ENCODE measurements around the gene RND1.
"Not testable (repeated sequence)": the region's sequence is repeated elsewhere in the genome, so short reads cannot be mapped to it uniquely, and the experiment has no call there.

The RND1 gene

GRCh38 chr12:48858043-48858442, 7.6 kb downstream of the RND1 start:
- H3K27me3 ChIP-seq (replicated peaks; ENCODE audit: control insufficient read depth, insufficient read depth, low read length): no peaks in the 10 kb centered on the region
- no peak for DNase-seq (ENCODE audit: extremely low read depth, insufficient read length)
- H3K4me3 ChIP-seq (replicated peaks; ENCODE audit: low read depth, low read length): no peak overlapping the region
- TF ChIP-seq CTCF (IDR thresholded peaks at IDR 0.05; ENCODE audit: insufficient read depth, low read length, poor library complexity, severe bottlenecking): no peak
- H3K36me3 ChIP-seq (ENCODE audit: control insufficient read depth, insufficient read depth, low read length): peaks cover 7% of the 10 kb centered on the region

- DNase-seq (ENCODE audit: extremely low read depth, insufficient read length): no peak
- H3K4me3 ChIP-seq (replicated peaks; ENCODE audit: low read depth, low read length): no peak overlapping the region
Measured at GRCh38 chr12:48857278-48857994, 8.2 kb downstream of the RND1 start.

GRCh38 chr12:48856379-48856778, 9.3 kb downstream of the RND1 start:
- no peak for TF ChIP-seq CTCF (IDR thresholded peaks at IDR 0.05; ENCODE audit: insufficient read depth, low read length, poor library complexity, severe bottlenecking)
- no peaks in the 10 kb centered on the region for H3K27me3 ChIP-seq (replicated peaks; ENCODE audit: control insufficient read depth, insufficient read depth, low read length)

More at GRCh38 chr12:48857278-48857994, 8.2 kb downstream of the RND1 start:
- Histone ChIP-seq H3K27me3 (replicated peaks; ENCODE audit: control insufficient read depth, insufficient read depth, low read length) (no peaks in the 10 kb centered on the region), H3K36me3 (ENCODE audit: control insufficient read depth, insufficient read depth, low read length) (peaks cover 7% of the 10 kb centered on the region)
- TF ChIP-seq CTCF (IDR thresholded peaks at IDR 0.05; ENCODE audit: insufficient read depth, low read length, poor library complexity, severe bottlenecking): no peak

GRCh38 chr12:48854932-48855331, 10.7 kb downstream of the RND1 start:
- H3K27me3 ChIP-seq (replicated peaks; ENCODE audit: control insufficient read depth, insufficient read depth, low read length); DNase-seq (ENCODE audit: extremely low read depth, insufficient read length); H3K36me3 ChIP-seq (ENCODE audit: control insufficient read depth, insufficient read depth, low read length); H3K4me3 ChIP-seq (replicated peaks; ENCODE audit: low read depth, low read length): not testable (repeated sequence)

More at GRCh38 chr12:48856379-48856778, 9.3 kb downstream of the RND1 start:
- no peak overlapping the region for H3K4me3 ChIP-seq (replicated peaks; ENCODE audit: low read depth, low read length)
- peaks cover 5% of the 10 kb centered on the region for H3K36me3 ChIP-seq (ENCODE audit: control insufficient read depth, insufficient read depth, low read length)
- no peak for DNase-seq (ENCODE audit: extremely low read depth, insufficient read length)

GRCh38 chr12:48854488-48854887, 11.2 kb downstream of the RND1 start:
- no peaks in the 10 kb centered on the region for H3K27me3 ChIP-seq (replicated peaks; ENCODE audit: control insufficient read depth, insufficient read depth, low read length)
- peaks cover 2% of the 10 kb centered on the region for H3K36me3 ChIP-seq (ENCODE audit: control insufficient read depth, insufficient read depth, low read length)
- H3K4me3 ChIP-seq (replicated peaks; ENCODE audit: low read depth, low read length): no peak overlapping the region
- DNase-seq (ENCODE audit: extremely low read depth, insufficient read length): no peak
- no peak for TF ChIP-seq CTCF (IDR thresholded peaks at IDR 0.05; ENCODE audit: insufficient read depth, low read length, poor library complexity, severe bottlenecking)

- no peaks in the 10 kb centered on the region for H3K27me3 ChIP-seq (replicated peaks; ENCODE audit: control insufficient read depth, insufficient read depth, low read length)
- DNase-seq (ENCODE audit: extremely low read depth, insufficient read length): peak; percentile 72
- peak; percentile 70 for TF ChIP-seq CTCF (IDR thresholded peaks at IDR 0.05; ENCODE audit: insufficient read depth, low read length, poor library complexity, severe bottlenecking)
Measured at GRCh38 chr12:48852734-48853688, 12.7 kb downstream of the RND1 start.

More at GRCh38 chr12:48852734-48853688, 12.7 kb downstream of the RND1 start:
- Histone ChIP-seq H3K36me3 (ENCODE audit: control insufficient read depth, insufficient read depth, low read length) (peaks cover 2% of the 10 kb centered on the region), H3K4me3 (replicated peaks; ENCODE audit: low read depth, low read length) (peak overlapping the region; percentile 97)
